Prostate gland (tissue), 2 donors: ENCODE measurements around the gene TGFBR3L. TPM values are rescaled to one million over a fixed set of nuclear protein-coding genes. Genes with fewer than 3 reads are reported as not detected.
A peak's percentile ranks its signal among the peaks of the same experiment; 100 is the strongest.

Source experiments
- DNase-seq: peaks from one replicate; pipeline ENCODE4 v3.0.0-alpha.2; 2019; ENCODE audit warnings: low spot score
- H3K27ac ChIP-seq, 2 donors: fragments of 200-600 bp; sonication (generic); 2 replicates each; pipeline ENCODE4 v1.5.1; 2017 to 2019
- H3K27me3 ChIP-seq: fragments of 200-600 bp; sonication (generic); replicated peaks from 2 replicates; pipeline ENCODE4 v1.5.1; 2019; ENCODE audit not compliant: insufficient read depth
- H3K36me3 ChIP-seq, 2 donors: fragments of 200-600 bp; sonication (generic); 1 replicate in 1 of 2; 2 replicates in 1 of 2; pipeline versions ENCODE4 v1.5.1 to v1.8.1; 2017 to 2019
- H3K4me1 ChIP-seq: fragments of 200-600 bp; sonication (generic); replicated peaks from 2 replicates; pipeline ENCODE4 v1.5.1; 2019
- H3K4me3 ChIP-seq, 2 donors: fragments of 200-600 bp; sonication (generic); 2 replicates each; pipeline ENCODE4 v1.5.1; 2017 to 2019
- H3K9me3 ChIP-seq: fragments of 200-600 bp; sonication (generic); 2 replicates; pipeline ENCODE4 v1.5.1; 2017
- CTCF ChIP-seq, 4 experiments: fragments of 200-600 bp in 2 of 4; fragments of 450-650 bp in 2 of 4; sonication (generic) in 2 of 4; IDR thresholded peaks; 1 replicate in 3 of 4; 2 replicates in 1 of 4; pipeline ENCODE4 v1.5.1; 2016 to 2019; ENCODE audit warnings: antibody characterized with exemption in 4 of 4, mild to moderate bottlenecking in 2 of 4, moderate library complexity in 2 of 4
- POLR2A ChIP-seq: fragments of 450-650 bp; IDR thresholded peaks from one replicate; pipeline ENCODE4 v1.6.1; 2016; ENCODE audit warnings: antibody characterized with exemption, mild to moderate bottlenecking
- POLR2AphosphoS5 ChIP-seq: sonication (generic); formaldehyde crosslinking; IDR thresholded peaks from one replicate; pipeline ENCODE4 v1.6.1; 2017; ENCODE audit warnings: antibody characterized with exemption
- WGBS: methylation state at CpG from one replicate; pipeline ENCODE4 v1.1.5; 2018; 5-methylcytosine and 5-hydroxymethylcytosine counted together
- intact Hi-C: fragments of 100-400 bp; cut with DNase I; formaldehyde crosslinking; loops from one replicate; pipeline ENCODE4 v1.14.2; 2022
- total RNA-seq, 2 donors: library from RNA; depleted of rRNA; stranded (reverse); fragments of >200 nt; gene quantifications; one replicate each; pipeline ENCODE4 v1.1.0, GENCODE V29; 2016

Gene TGFBR3L
- total RNA-seq, 2 donors from 2014 or later = 3.2 TPM; not detected in 1

- TF ChIP-seq POLR2AphosphoS5 (no peak), POLR2A (no peak)
- 2% methylated on average over 41 of the region's 88 CpGs for WGBS
- no peaks in the 10 kb centered on the region for H3K36me3 ChIP-seq
- no peak within 1 kb of the TSS for H3K27ac ChIP-seq
- H3K9me3 ChIP-seq = no peaks in the 10 kb centered on the region
- H3K4me3 ChIP-seq = peak within 1 kb of the TSS; percentile 38 to 48
- peak; percentile 69 for DNase-seq
- intact Hi-C loops = no loop called here
- H3K27me3 ChIP-seq = no peaks in the 10 kb centered on the region
- H3K4me1 ChIP-seq = no peaks in the 10 kb centered on the region
Observed at GRCh38 chr19:7874076-7874896, 40.3 kb upstream of the TGFBR3L start, which contains the start of gene PRR36. Gene PRR36 (minus strand): TSS chr19:7874390. CDS start chr19:7873689, 701 bp downstream.

DNA sequence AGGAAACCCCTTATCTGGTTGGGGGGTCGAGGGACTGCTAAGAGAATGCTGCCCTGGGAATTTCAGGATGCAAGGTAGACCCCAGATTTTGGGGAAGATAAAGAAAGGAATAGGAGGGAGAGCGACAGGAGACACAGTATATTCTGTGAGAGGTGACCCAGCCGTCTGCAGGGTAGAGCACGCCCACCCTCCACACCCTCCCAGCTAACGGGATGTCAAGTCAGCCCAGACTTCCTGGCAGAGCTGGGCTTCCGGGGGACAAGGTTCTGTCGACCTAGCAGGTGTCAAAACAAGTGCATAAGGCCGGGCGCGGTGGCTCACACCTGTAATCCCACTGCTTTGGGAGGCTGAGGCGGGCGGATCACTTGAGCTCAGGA, 39.7 kb upstream of the TGFBR3L start:
- WGBS = 37% methylated on average over 12 of the region's 12 CpGs
- Histone ChIP-seq H3K27ac (no peak overlapping the region), H3K4me3 (peak overlapping the region; percentile 38 to 48), H3K27me3 (no peaks in the 10 kb centered on the region), H3K9me3 (no peaks in the 10 kb centered on the region), H3K36me3 (no peaks in the 10 kb centered on the region), H3K4me1 (no peaks in the 10 kb centered on the region)
- TF ChIP-seq CTCF (IDR thresholded peaks at IDR 0.05) = no peak
- intact Hi-C loops = no loop called here
- no peak for DNase-seq

GRCh38 chr19:7877249-7877836, 37.3 kb upstream of the TGFBR3L start:
- Histone ChIP-seq H3K27ac (no peak overlapping the region), H3K36me3 (no peaks in the 10 kb centered on the region), H3K4me3 (no peak overlapping the region), H3K27me3 (no peaks in the 10 kb centered on the region), H3K4me1 (no peaks in the 10 kb centered on the region), H3K9me3 (no peaks in the 10 kb centered on the region)
- 57% methylated on average over 6 of the region's 6 CpGs for WGBS
- intact Hi-C loops = no loop called here
- TF ChIP-seq POLR2AphosphoS5 (no peak), POLR2A (no peak), CTCF (IDR thresholded peaks at IDR 0.05) (no peak)
- no peak for DNase-seq

DNA sequence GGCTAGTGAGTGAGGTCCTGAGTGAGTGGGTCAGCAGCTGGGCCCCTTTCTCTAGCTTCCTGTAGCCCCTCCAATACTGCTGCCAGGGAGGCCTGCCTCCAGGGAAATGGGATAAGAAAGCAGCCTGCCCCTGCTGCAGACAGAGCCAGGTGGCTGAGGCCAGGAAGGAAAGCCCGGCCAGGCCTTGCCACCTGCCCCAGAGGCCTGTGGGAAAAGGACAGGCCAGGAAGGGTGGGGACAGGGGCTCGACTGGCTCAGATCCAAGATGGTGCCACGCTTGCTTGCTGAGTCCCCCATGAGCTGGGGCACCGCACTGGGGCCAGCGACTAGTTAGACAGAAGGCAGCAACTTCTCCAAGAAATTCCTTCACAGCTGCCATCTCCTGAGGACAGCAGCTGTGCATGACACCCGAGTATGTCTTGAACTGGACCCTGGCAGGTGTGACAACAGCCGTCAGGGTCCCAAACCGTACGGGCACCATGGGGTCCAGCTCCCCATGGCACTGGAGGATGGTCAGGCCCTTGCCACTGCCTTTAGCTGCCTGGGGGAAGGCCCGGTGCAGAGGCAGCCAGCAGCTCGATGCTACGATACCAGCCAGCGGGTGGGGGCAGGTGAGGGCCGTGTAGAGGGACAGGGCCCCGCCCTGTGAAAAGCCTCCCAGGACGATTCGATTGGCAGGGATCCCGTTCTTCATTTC, 35.4 kb upstream of the TGFBR3L start:
- Histone ChIP-seq H3K36me3 (no peaks in the 10 kb centered on the region), H3K27ac (no peak overlapping the region), H3K4me1 (no peaks in the 10 kb centered on the region), H3K27me3 (no peaks in the 10 kb centered on the region), H3K9me3 (no peaks in the 10 kb centered on the region), H3K4me3 (no peak overlapping the region)
- intact Hi-C loops = no loop called here
- TF ChIP-seq CTCF (IDR thresholded peaks at IDR 0.05) (no peak), POLR2A (no peak), POLR2AphosphoS5 (no peak)
- WGBS = 67% methylated on average over 14 of the region's 18 CpGs
- no peak for DNase-seq

GRCh38 chr19:7879836-7880235, 34.8 kb upstream of the TGFBR3L start:
- Histone ChIP-seq H3K4me3 (no peak overlapping the region), H3K4me1 (no peaks in the 10 kb centered on the region), H3K27ac (no peak overlapping the region), H3K27me3 (no peaks in the 10 kb centered on the region), H3K36me3 (no peaks in the 10 kb centered on the region), H3K9me3 (no peaks in the 10 kb centered on the region)
- TF ChIP-seq POLR2AphosphoS5 (no peak), POLR2A (no peak), CTCF (IDR thresholded peaks at IDR 0.05) (no peak)
- intact Hi-C loops = no loop called here
- WGBS = 83% methylated on average over 19 of the region's 19 CpGs
- no peak for DNase-seq
